ENCODE results near the gene CABP7.

Gene CABP7

GRCh38 chr22:29702000-29702930 is 17.5 kb upstream of the CABP7 start:
- TF ChIP-seq, protein P1, sequence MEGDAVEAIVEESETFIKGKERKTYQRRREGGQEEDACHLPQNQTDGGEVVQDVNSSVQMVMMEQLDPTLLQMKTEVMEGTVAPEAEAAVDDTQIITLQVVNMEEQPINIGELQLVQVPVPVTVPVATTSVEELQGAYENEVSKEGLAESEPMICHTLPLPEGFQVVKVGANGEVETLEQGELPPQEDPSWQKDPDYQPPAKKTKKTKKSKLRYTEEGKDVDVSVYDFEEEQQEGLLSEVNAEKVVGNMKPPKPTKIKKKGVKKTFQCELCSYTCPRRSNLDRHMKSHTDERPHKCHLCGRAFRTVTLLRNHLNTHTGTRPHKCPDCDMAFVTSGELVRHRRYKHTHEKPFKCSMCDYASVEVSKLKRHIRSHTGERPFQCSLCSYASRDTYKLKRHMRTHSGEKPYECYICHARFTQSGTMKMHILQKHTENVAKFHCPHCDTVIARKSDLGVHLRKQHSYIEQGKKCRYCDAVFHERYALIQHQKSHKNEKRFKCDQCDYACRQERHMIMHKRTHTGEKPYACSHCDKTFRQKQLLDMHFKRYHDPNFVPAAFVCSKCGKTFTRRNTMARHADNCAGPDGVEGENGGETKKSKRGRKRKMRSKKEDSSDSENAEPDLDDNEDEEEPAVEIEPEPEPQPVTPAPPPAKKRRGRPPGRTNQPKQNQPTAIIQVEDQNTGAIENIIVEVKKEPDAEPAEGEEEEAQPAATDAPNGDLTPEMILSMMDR (IDR thresholded peaks at IDR 0.05; ENCODE audit: insufficient read depth, low read depth, low read length, missing control alignments), result no peak
- no peak for DNase-seq (ENCODE audit: low read depth)

DNA sequence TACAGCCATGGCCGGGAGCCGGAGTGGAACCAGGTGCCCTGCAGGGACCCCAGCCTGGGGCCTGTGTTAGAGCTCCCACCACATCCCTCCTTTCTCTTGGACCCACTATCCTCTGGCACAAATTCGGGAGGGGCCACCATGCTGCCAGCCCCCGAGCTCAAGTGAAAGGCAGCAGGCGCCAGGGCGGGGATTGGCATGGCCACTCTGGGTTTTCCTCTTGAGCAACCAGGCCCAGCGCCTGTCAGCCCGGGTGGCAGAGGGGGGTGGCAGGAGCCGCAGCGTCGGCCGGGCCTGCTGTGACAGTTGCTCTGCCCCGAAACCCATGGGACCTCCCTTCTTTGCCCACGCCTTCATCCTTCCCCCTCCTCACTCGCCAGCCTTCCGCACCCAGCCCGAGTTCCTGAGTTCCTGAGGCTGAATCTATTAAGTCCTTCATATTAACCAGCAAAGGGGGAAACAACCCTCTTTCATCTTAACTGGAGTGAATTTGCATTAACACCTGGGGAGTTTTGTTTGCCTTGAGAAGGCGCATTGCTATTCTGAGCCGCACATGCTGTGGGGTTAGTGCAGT is 16.8 kb upstream of the CABP7 start:
- TF ChIP-seq, protein P1 (IDR thresholded peaks at IDR 0.05; ENCODE audit: insufficient read depth, low read depth, low read length, missing control alignments), result no peak
- peak; percentile 13 for DNase-seq (ENCODE audit: low read depth)
- H3K4me3 ChIP-seq (ENCODE audit: low read depth, low read length), result no peak overlapping the region

More at GRCh38 chr22:29702000-29702930, 17.5 kb upstream of the CABP7 start:
- H3K4me3 ChIP-seq (ENCODE audit: low read depth, low read length), result no peak overlapping the region

DNA sequence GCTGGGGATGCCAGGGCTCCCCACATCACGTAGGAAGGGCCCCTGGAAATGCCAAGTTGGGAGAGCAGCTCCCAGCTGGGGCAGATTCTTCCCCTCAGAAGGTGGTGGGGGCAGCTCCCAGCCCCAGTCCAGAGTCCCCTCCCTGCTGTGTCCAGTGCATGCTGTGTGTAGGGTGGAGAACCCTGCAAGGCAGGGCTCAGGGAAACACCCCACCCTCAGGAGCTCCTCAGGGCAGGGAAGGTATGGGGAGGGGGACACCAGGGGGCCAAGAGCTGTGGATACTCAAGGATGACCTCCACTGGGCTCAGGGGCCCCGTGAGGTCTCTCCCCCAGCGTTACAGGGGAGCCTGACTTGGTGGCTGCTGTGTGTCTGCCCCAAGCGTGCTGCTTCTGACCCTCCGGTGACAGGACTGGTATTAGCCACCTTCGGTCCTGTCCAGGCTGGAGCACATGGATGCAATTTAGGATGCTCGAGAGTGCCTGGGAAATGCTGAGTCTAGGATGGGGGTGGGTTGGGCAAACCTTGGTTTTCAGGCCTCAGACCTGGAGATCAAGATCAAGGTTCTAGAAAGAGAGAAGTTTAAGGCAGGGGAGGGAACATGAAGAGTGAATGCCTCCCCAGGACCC is 16.1 kb upstream of the CABP7 start:
- TF ChIP-seq, protein P1 (IDR thresholded peaks at IDR 0.05; ENCODE audit: insufficient read depth, low read depth, low read length, missing control alignments), result no peak
- H3K4me3 ChIP-seq (ENCODE audit: low read depth, low read length), result no peak overlapping the region
- no peak for DNase-seq (ENCODE audit: low read depth)

- DNase-seq (ENCODE audit: low read depth), result no peak
- H3K4me3 ChIP-seq (ENCODE audit: low read depth, low read length), result no peak overlapping the region
- TF ChIP-seq, protein P1 (IDR thresholded peaks at IDR 0.05; ENCODE audit: insufficient read depth, low read depth, low read length, missing control alignments), result no peak
These were observed 15.1 kb upstream of the CABP7 start for GRCh38 chr22:29704528-29705285.

GRCh38 chr22:29705651-29706050 is 14.2 kb upstream of the CABP7 start:
- TF ChIP-seq, protein P1 (IDR thresholded peaks at IDR 0.05; ENCODE audit: insufficient read depth, low read depth, low read length, missing control alignments), result no peak
- no peak overlapping the region for H3K4me3 ChIP-seq (ENCODE audit: low read depth, low read length)

GRCh38 chr22:29706486-29706885 is 13.3 kb upstream of the CABP7 start:
- no peak overlapping the region for H3K4me3 ChIP-seq (ENCODE audit: low read depth, low read length)
- no peak for DNase-seq (ENCODE audit: low read depth)
- TF ChIP-seq, protein P1 (IDR thresholded peaks at IDR 0.05; ENCODE audit: insufficient read depth, low read depth, low read length, missing control alignments), result no peak

More at GRCh38 chr22:29705651-29706050, 14.2 kb upstream of the CABP7 start:
- no peak for DNase-seq (ENCODE audit: low read depth)

All from GM12865 (cell line).